IMR-90 (cell line): ENCODE data around the gene ZNF521. TPM values are rescaled to one million over a fixed set of nuclear protein-coding genes. Genes with fewer than 3 reads are reported as not detected.

Source experiments
- ATAC-seq: fragments of 200-7000 bp; cut with Tn5 transposase; 2 replicates; pipeline ENCODE4 v1.9.1; 2020; ENCODE audit warnings: low read depth, mild to moderate bottlenecking, moderate library complexity
- BruUV-seq: library from RNA; stranded (reverse); fragments of 400-500 nt; replicated peaks from 2 replicates; lab custom pipeline; 2021; lab: Mats Ljungman, UMichigan
- CTCF ChIA-PET: fragments of 300-600 bp; formaldehyde crosslinking; extraction: SDS; loops from one replicate; lab custom pipeline; 2021; ENCODE audit warnings: antibody characterized with exemption; lab: Yijun Ruan, JAX
- POLR2A ChIA-PET: fragments of 300-600 bp; sonication (Branson Sonifier 250); formaldehyde crosslinking; loops from one replicate; lab custom pipeline; 2022; ENCODE audit warnings: antibody characterized with exemption; ENCODE audit not compliant: unreplicated experiment; lab: Charles Lee
- DNase-seq: peaks from one replicate; pipeline ENCODE4 v3.0.0; 2013
- H2AFZ ChIP-seq: replicated peaks from 2 replicates; pipeline ENCODE3; 2013; ENCODE audit warnings: low read length, mild to moderate bottlenecking; ENCODE audit not compliant: poor library complexity
- H2AK5ac ChIP-seq: 2 replicates; pipeline ENCODE4 v1.6.1; 2013; ENCODE audit warnings: low read depth, low read length, inconsistent platforms
- H2AK9ac ChIP-seq: replicated peaks from 2 replicates; pipeline ENCODE3; 2013; ENCODE audit warnings: mild to moderate bottlenecking, low read depth, low read length, moderate library complexity; ENCODE audit not compliant: poor library complexity
- H2BK120ac ChIP-seq: 2 replicates; pipeline ENCODE4 v1.6.1; 2013; ENCODE audit warnings: low read depth, low read length, inconsistent platforms
- H2BK15ac ChIP-seq: 3 replicates; pipeline ENCODE4 v1.6.1; 2013; ENCODE audit warnings: low read depth, low read length, inconsistent platforms
- H2BK20ac ChIP-seq: 2 replicates; pipeline ENCODE4 v1.6.1; 2013; ENCODE audit warnings: low read depth, mild to moderate bottlenecking, inconsistent platforms, low read length, moderate library complexity
- H2BK5ac ChIP-seq: 2 replicates; pipeline ENCODE4 v1.6.1; 2013; ENCODE audit warnings: mild to moderate bottlenecking, low read depth, low read length, inconsistent platforms; ENCODE audit not compliant: poor library complexity, severe bottlenecking
- H3K14ac ChIP-seq: replicated peaks from 2 replicates; pipeline ENCODE4 v1.6.1; 2013; ENCODE audit warnings: low read depth, low read length, inconsistent platforms
- H3K18ac ChIP-seq: 2 replicates; pipeline ENCODE4 v1.6.1; 2013; ENCODE audit warnings: low read depth, low read length, control low read depth
- H3K23ac ChIP-seq: 2 replicates; pipeline ENCODE4 v1.6.1; 2013; ENCODE audit warnings: low read depth, low read length, inconsistent platforms
- H3K27ac ChIP-seq: 2 replicates; pipeline ENCODE4 v1.5.1; 2013; ENCODE audit warnings: mild to moderate bottlenecking, control low read depth, low read length; ENCODE audit not compliant: insufficient read depth
- H3K27me3 ChIP-seq: 2 replicates; pipeline ENCODE4 v1.6.1; 2013; ENCODE audit warnings: low read length; ENCODE audit not compliant: control insufficient read depth, insufficient read depth
- H3K36me3 ChIP-seq: 2 replicates; pipeline ENCODE4 v1.6.1; 2013; ENCODE audit warnings: low read length, mixed read lengths; ENCODE audit not compliant: control insufficient read depth, insufficient read depth
- H3K4ac ChIP-seq: 2 replicates; pipeline ENCODE4 v1.6.1; 2013; ENCODE audit warnings: low read depth, low read length, inconsistent platforms
- H3K4me1 ChIP-seq: 2 replicates; pipeline ENCODE4 v1.6.1; 2013; ENCODE audit warnings: low read length, mixed read lengths; ENCODE audit not compliant: control insufficient read depth, insufficient read depth
- H3K4me2 ChIP-seq: 2 replicates; pipeline ENCODE4 v1.6.1; 2013; ENCODE audit warnings: low read depth, mild to moderate bottlenecking, control low read depth, low read length, moderate library complexity
- H3K4me3 ChIP-seq: 2 replicates; pipeline ENCODE4 v1.5.1; 2013; ENCODE audit warnings: low read depth, mild to moderate bottlenecking, control low read depth, low read length, moderate library complexity; ENCODE audit not compliant: insufficient read depth
- H3K56ac ChIP-seq: 2 replicates; pipeline ENCODE4 v1.6.1; 2013; ENCODE audit warnings: low read length, inconsistent platforms; ENCODE audit not compliant: insufficient read depth; ENCODE audit errors: extremely low read depth
- H3K79me1 ChIP-seq, 2 experiments: 2 replicates each; pipeline ENCODE4 v1.6.1; 2013; ENCODE audit warnings: low read length in 2 of 2, inconsistent platforms in 1 of 2, low read depth in 1 of 2
- H3K9ac ChIP-seq: 2 replicates; pipeline ENCODE4 v1.6.1; 2013; ENCODE audit warnings: low read depth, low read length, control low read depth
- H3K9me1 ChIP-seq: 2 replicates; pipeline ENCODE4 v1.6.1; 2013; ENCODE audit warnings: low read length, inconsistent platforms; ENCODE audit not compliant: insufficient read depth
- H3K9me3 ChIP-seq: 2 replicates; pipeline ENCODE4 v1.6.1; 2013; ENCODE audit warnings: low read length; ENCODE audit not compliant: control insufficient read depth, insufficient read depth
- H4K20me1 ChIP-seq: 2 replicates; pipeline ENCODE4 v1.6.1; 2013; ENCODE audit warnings: low read length, inconsistent platforms; ENCODE audit not compliant: insufficient read depth
- H4K5ac ChIP-seq: 2 replicates; pipeline ENCODE4 v1.6.1; 2013; ENCODE audit warnings: mild to moderate bottlenecking, low read depth, low read length, control low read depth
- H4K8ac ChIP-seq, 2 experiments: 2 replicates each; pipeline ENCODE4 v1.6.1; 2013; ENCODE audit warnings: low read depth in 2 of 2, low read length in 2 of 2, control low read depth in 1 of 2, inconsistent platforms in 1 of 2
- H4K91ac ChIP-seq: 2 replicates; pipeline ENCODE4 v1.6.1; 2013; ENCODE audit warnings: low read depth, low read length, inconsistent platforms; ENCODE audit not compliant: insufficient read depth
- BHLHE40 ChIP-seq: fragments of 150-350 bp; IDR thresholded peaks from 2 replicates; pipeline ENCODE4 v1.6.1; 2016; ENCODE audit warnings: mild to moderate bottlenecking, low read depth, low read length
- CEBPB ChIP-seq: IDR thresholded peaks from 2 replicates; pipeline ENCODE4 v1.6.1; 2012; ENCODE audit warnings: low read depth, low read length, improper control_type of control experiment
- CHD1 ChIP-seq: IDR thresholded peaks from 2 replicates; pipeline ENCODE4 v1.6.1; 2012; ENCODE audit warnings: low read depth, low read length, improper control_type of control experiment
- MAFK ChIP-seq: IDR thresholded peaks from 2 replicates; pipeline ENCODE4 v1.6.1; 2012; ENCODE audit warnings: low read depth, low read length, improper control_type of control experiment
- MXI1 ChIP-seq: IDR thresholded peaks from 2 replicates; pipeline ENCODE4 v1.6.1; 2012; ENCODE audit warnings: low read depth, mild to moderate bottlenecking, low read length, moderate library complexity, borderline replicate concordance
- NFE2L2 ChIP-seq: fragments of 150-350 bp; IDR thresholded peaks from 2 replicates; pipeline ENCODE4 v1.6.1; 2016; ENCODE audit warnings: low read depth, mild to moderate bottlenecking, low read length
- POLR2A ChIP-seq: IDR thresholded peaks from 2 replicates; pipeline ENCODE4 v1.6.1; 2012; ENCODE audit warnings: mild to moderate bottlenecking, low read depth, low read length
- RAD21 ChIP-seq: IDR thresholded peaks from 2 replicates; pipeline ENCODE4 v1.6.1; 2012; ENCODE audit warnings: low read length, improper control_type of control experiment
- RFX5 ChIP-seq: IDR thresholded peaks from 2 replicates; pipeline ENCODE4 v1.8.0; 2012; ENCODE audit warnings: low read depth, mild to moderate bottlenecking, low read length, moderate library complexity
- SMC3 ChIP-seq: fragments of 150-350 bp; IDR thresholded peaks from 2 replicates; pipeline ENCODE4 v1.6.1; 2016; ENCODE audit warnings: low read depth, mild to moderate bottlenecking, antibody characterized with exemption, low read length, moderate library complexity
- WGBS, 2 experiments: methylation state at CpG; one replicate each; pipeline versions ENCODE4 v1.1.5 to v1.1.7; 2013; ENCODE audit warnings: missing lambda C conversion rate in 2 of 2; ENCODE audit not compliant: insufficient read length in 1 of 2; ENCODE audit errors: extremely low coverage in 2 of 2; 5-methylcytosine and 5-hydroxymethylcytosine counted together
- dilution Hi-C: fragments of 300-500 bp; cut with HindIII; formaldehyde crosslinking; loops from one replicate; pipeline ENCODE4 v1.14.3; 2018; ENCODE audit warnings: low sequenced_read_pairs; ENCODE audit not compliant: unreplicated experiment
- in situ Hi-C: fragments of 300-500 bp; cut with MboI; formaldehyde crosslinking; loops from 3 replicates; pipeline ENCODE4 v1.14.3; 2019; ENCODE audit warnings: low sequenced_read_pairs, inconsistent platforms, mixed read lengths
- intact Hi-C: fragments of 100-400 bp; cut with micrococcal nuclease; formaldehyde crosslinking; loops from 2 replicates; pipeline ENCODE4 v1.10.0; 2022
- polyA plus RNA-seq, 3 experiments: library from polyadenylated mRNA; depleted of rRNA; stranded (reverse); fragments of >200 nt; gene quantifications; 2 replicates each; pipeline ENCODE4 v1.2.3, GENCODE V29; 2012; ENCODE audit warnings: low replicate concordance in 1 of 3
- total RNA-seq: library from RNA; depleted of rRNA; stranded (reverse); fragments of >200 nt; gene quantifications from 2 replicates; pipeline ENCODE4 v1.2.3, GENCODE V29; 2012
- TF ChIP-seq, protein P1 (sequence below): fragments of 150-350 bp; IDR thresholded peaks from 2 replicates; pipeline ENCODE4 v1.6.1; 2017; ENCODE audit warnings: mild to moderate bottlenecking, antibody characterized with exemption, low read length, low read depth
- TF ChIP-seq, protein P2 (sequence below): fragments of 150-350 bp; IDR thresholded peaks from 2 replicates; pipeline ENCODE4 v1.6.1; 2016; ENCODE audit warnings: low read depth, mild to moderate bottlenecking, low read length, moderate library complexity, borderline replicate concordance
- TF ChIP-seq, protein P3 (sequence below): conservative IDR thresholded peaks from 2 replicates; pipeline ENCODE4 v1.5.1; 2012; ENCODE audit warnings: mild to moderate bottlenecking, low read depth, low read length, improper control_type of control experiment

Gene ZNF521
- total and polyA plus RNA-seq, 2 of the 4 experiments (the other 2 are of a cell fraction), result 21.5 to 59.3 TPM

GRCh38 chr18:25112821-25113434 lies 239.0 kb downstream of the ZNF521 start:
- TF ChIP-seq, protein P1, sequence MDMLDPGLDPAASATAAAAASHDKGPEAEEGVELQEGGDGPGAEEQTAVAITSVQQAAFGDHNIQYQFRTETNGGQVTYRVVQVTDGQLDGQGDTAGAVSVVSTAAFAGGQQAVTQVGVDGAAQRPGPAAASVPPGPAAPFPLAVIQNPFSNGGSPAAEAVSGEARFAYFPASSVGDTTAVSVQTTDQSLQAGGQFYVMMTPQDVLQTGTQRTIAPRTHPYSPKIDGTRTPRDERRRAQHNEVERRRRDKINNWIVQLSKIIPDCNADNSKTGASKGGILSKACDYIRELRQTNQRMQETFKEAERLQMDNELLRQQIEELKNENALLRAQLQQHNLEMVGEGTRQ, result no peak
- TF ChIP-seq MXI1 (no peak), NFE2L2 (no peak), RAD21 (no peak), SMC3 (no peak), CEBPB (no peak), POLR2A (no peak), RFX5 (no peak), CHD1 (no peak), MAFK (no peak), BHLHE40 (no peak)
- TF ChIP-seq, protein P2, sequence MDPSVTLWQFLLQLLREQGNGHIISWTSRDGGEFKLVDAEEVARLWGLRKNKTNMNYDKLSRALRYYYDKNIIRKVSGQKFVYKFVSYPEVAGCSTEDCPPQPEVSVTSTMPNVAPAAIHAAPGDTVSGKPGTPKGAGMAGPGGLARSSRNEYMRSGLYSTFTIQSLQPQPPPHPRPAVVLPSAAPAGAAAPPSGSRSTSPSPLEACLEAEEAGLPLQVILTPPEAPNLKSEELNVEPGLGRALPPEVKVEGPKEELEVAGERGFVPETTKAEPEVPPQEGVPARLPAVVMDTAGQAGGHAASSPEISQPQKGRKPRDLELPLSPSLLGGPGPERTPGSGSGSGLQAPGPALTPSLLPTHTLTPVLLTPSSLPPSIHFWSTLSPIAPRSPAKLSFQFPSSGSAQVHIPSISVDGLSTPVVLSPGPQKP, result no peak
- TF ChIP-seq, protein P3, sequence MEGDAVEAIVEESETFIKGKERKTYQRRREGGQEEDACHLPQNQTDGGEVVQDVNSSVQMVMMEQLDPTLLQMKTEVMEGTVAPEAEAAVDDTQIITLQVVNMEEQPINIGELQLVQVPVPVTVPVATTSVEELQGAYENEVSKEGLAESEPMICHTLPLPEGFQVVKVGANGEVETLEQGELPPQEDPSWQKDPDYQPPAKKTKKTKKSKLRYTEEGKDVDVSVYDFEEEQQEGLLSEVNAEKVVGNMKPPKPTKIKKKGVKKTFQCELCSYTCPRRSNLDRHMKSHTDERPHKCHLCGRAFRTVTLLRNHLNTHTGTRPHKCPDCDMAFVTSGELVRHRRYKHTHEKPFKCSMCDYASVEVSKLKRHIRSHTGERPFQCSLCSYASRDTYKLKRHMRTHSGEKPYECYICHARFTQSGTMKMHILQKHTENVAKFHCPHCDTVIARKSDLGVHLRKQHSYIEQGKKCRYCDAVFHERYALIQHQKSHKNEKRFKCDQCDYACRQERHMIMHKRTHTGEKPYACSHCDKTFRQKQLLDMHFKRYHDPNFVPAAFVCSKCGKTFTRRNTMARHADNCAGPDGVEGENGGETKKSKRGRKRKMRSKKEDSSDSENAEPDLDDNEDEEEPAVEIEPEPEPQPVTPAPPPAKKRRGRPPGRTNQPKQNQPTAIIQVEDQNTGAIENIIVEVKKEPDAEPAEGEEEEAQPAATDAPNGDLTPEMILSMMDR, result no peak
- H2BK15ac ChIP-seq, result no peak overlapping the region
- H4K8ac ChIP-seq, result no peak overlapping the region
- H3K9me3 ChIP-seq, result no peaks in the 10 kb centered on the region
- no peak overlapping the region for H2AK5ac ChIP-seq
- no peak overlapping the region for H3K9ac ChIP-seq
- no peak overlapping the region for H3K4me3 ChIP-seq
- H3K4me2 ChIP-seq, result no peak overlapping the region
- H2AFZ ChIP-seq, result no peak overlapping the region
- H2BK120ac ChIP-seq, result no peak overlapping the region
- H3K23ac ChIP-seq, result no peak overlapping the region
- no peak overlapping the region for H4K91ac ChIP-seq
- dilution Hi-C loops, result no loop called here
- ChIA-PET CTCF (no interaction called here), POLR2A (no interaction called here)
- H2BK5ac ChIP-seq, result no peak overlapping the region
- H3K14ac ChIP-seq, result no peak overlapping the region
- H3K4me1 ChIP-seq, result peaks cover 11% of the 10 kb centered on the region
- intact Hi-C loops, result no loop called here
- WGBS, 2 experiments, result no CpG with 5 or more reads among the region's 7 CpGs
- no peaks in the 10 kb centered on the region for H3K36me3 ChIP-seq
- no peak for ATAC-seq
- no peaks in the 10 kb centered on the region for H4K20me1 ChIP-seq
- in situ Hi-C loops, result no loop called here
- no peak overlapping the region for H3K4ac ChIP-seq
- no peak overlapping the region for H3K56ac ChIP-seq
- H3K18ac ChIP-seq, result no peak overlapping the region
- H3K9me1 ChIP-seq, result peaks cover 5% of the 10 kb centered on the region; the same call in 1 of the 2 replicates
- no peaks in the 10 kb centered on the region for H3K27me3 ChIP-seq
- DNase-seq, result no peak
- no peak overlapping the region for H2AK9ac ChIP-seq
- peaks cover 5 to 8% of the 10 kb centered on the region in 2 experiments; a peak in 1 of 4 replicates for H3K79me1 ChIP-seq
- H4K5ac ChIP-seq, result no peak overlapping the region
- no TSS peak for BruUV-seq
- H2BK20ac ChIP-seq, result no peak overlapping the region
- H3K27ac ChIP-seq, result no peak overlapping the region
